H1 (cell line): Measurements from ENCODE around the gene RMND1.

Source experiments
- CBX8 ChIP-seq: fragments of 300-800, 300-1000 bp; sonication (generic); IDR thresholded peaks from 2 replicates; pipeline ENCODE4 v1.7.1; 2016; ENCODE audit warnings: low read depth, low read length, borderline replicate concordance
- CTCF ChIP-seq, 3 experiments: IDR thresholded peaks; 1 replicate in 2 of 3; 2 replicates in 1 of 3; pipeline versions ENCODE4 v1.5.1 to v1.6.1; 2011; ENCODE audit warnings: low read length in 3 of 3, mild to moderate bottlenecking in 3 of 3, inconsistent platforms in 2 of 3, low read depth in 1 of 3, moderate library complexity in 1 of 3; ENCODE audit not compliant: insufficient read depth in 1 of 3; ENCODE audit errors: control extremely low read depth in 1 of 3
- EGR1 ChIP-seq: IDR thresholded peaks from 2 replicates; pipeline ENCODE4 v1.6.1; 2011; ENCODE audit warnings: low read depth, low read length, borderline replicate concordance
- EZH2 ChIP-seq: fragments of 200-600 bp; sonication (generic); IDR thresholded peaks from 2 replicates; pipeline ENCODE4 v1.7.1; 2012; ENCODE audit warnings: low read depth, mild to moderate bottlenecking, moderate library complexity, low read length, inconsistent platforms; ENCODE audit not compliant: severe bottlenecking
- GABPA ChIP-seq: IDR thresholded peaks from 2 replicates; pipeline ENCODE4 v1.6.1; 2011; ENCODE audit warnings: mild to moderate bottlenecking, low read length, moderate library complexity, borderline replicate concordance; ENCODE audit not compliant: insufficient read depth
- HDAC2 ChIP-seq, 2 experiments: fragments of 300-600 bp in 1 of 2; sonication (generic) in 1 of 2; IDR thresholded peaks; 2 replicates each; pipeline ENCODE4 v1.6.1; 2011 to 2012; ENCODE audit warnings: low read depth in 2 of 2, low read length in 2 of 2, mild to moderate bottlenecking in 2 of 2, moderate library complexity in 2 of 2, borderline replicate concordance in 1 of 2, inconsistent platforms in 1 of 2
- MAX ChIP-seq: IDR thresholded peaks from 2 replicates; pipeline ENCODE4 v1.6.1; 2012; ENCODE audit warnings: inconsistent platforms
- POLR2A ChIP-seq, 2 experiments: IDR thresholded peaks; 1 replicate in 1 of 2; 2 replicates in 1 of 2; pipeline ENCODE4 v1.6.1; 2011; ENCODE audit warnings: low read depth in 2 of 2, low read length in 2 of 2, mild to moderate bottlenecking in 2 of 2; ENCODE audit errors: control extremely low read depth in 1 of 2
- POLR2AphosphoS5 ChIP-seq: IDR thresholded peaks from 2 replicates; pipeline ENCODE4 v1.6.1; 2011; ENCODE audit warnings: low read depth, low read length
- RAD21 ChIP-seq, 2 experiments: IDR thresholded peaks in 1 of 2; conservative IDR thresholded peaks in 1 of 2; 2 replicates each; pipeline ENCODE4 v1.6.1; 2011; ENCODE audit warnings: low read depth in 2 of 2, low read length in 2 of 2, improper control_type of control experiment in 1 of 2, inconsistent platforms in 1 of 2, mild to moderate bottlenecking in 1 of 2, moderate library complexity in 1 of 2
- TAF1 ChIP-seq: IDR thresholded peaks from 2 replicates; pipeline ENCODE4 v1.6.1; 2011; ENCODE audit warnings: mild to moderate bottlenecking, low read depth, low read length
- USF2 ChIP-seq: IDR thresholded peaks from 2 replicates; pipeline ENCODE4 v1.6.1; 2011; ENCODE audit warnings: low read length, improper control_type of control experiment
- YY1 ChIP-seq: IDR thresholded peaks from 2 replicates; pipeline ENCODE4 v1.6.1; 2011; ENCODE audit warnings: low read depth, mild to moderate bottlenecking, low read length

- TF ChIP-seq GABPA (no peak), YY1 (no peak), POLR2A (IDR thresholded peaks at IDR 0.05; ENCODE audit: control extremely low read depth in 1 of 2, low read depth in 2 of 2, low read length in 2 of 2) (no peak), CTCF (IDR thresholded peaks at IDR 0.05; ENCODE audit: control extremely low read depth in 1 of 3, insufficient read depth in 1 of 3, low read depth in 1 of 3, low read length in 3 of 3) (no peak), TAF1 (no peak), USF2 (no peak), HDAC2 (IDR thresholded peaks at IDR 0.05; ENCODE audit: borderline replicate concordance in 1 of 2, low read depth in 2 of 2, low read length in 2 of 2) (no peak), POLR2AphosphoS5 (no peak), RAD21 (IDR thresholded peaks at IDR 0.05 in 1 of 2, conservative IDR thresholded peaks at IDR 0.05 in 1 of 2; ENCODE audit: low read depth in 2 of 2, low read length in 2 of 2) (no peak), EZH2 (no peak), MAX (no peak), EGR1 (no peak), CBX8 (no peak)
These were observed 63.7 kb downstream of the RMND1 start for GRCh38 chr6:151388236-151388635.
